Measurements from ENCODE around the gene TRAPPC4.
A peak's percentile ranks its signal among the peaks of the same experiment; 100 is the strongest.
"Not testable (repeated sequence)": the region's sequence is repeated elsewhere in the genome, so short reads cannot be mapped to it uniquely, and the experiment has no call there.

TRAPPC4 gene

GRCh38 chr11:119018074-119018938 is at the start of gene TRAPPC4, which contains the start of gene RPS25:
Gene TRAPPC4 (plus strand): TSS chr11:119018766. CDS start chr11:119018796, 30 bp downstream.
Gene RPS25 (minus strand): TSS chr11:119018343. CDS start chr11:119018284, 59 bp downstream.
- CTCF ChIA-PET = interaction anchor here (0.6 to 2.0 kb wide), 3 partner anchors 21 to 38 kb away, joined by 3 to 5 read pairs (median 3); partner anchors contain the start of gene CENATAC
- peaks cover 72% of the 10 kb centered on the region for H3K36me3 Mint-ChIP-seq
- peak within 1 kb of the TSS; percentile 100 for H3K27ac Mint-ChIP-seq
- H3K4me1 Mint-ChIP-seq = peaks cover 58% of the 10 kb centered on the region
- H3K9me3 Mint-ChIP-seq = no peaks in the 10 kb centered on the region
- peak; percentile 98 for DNase-seq
- no peaks in the 10 kb centered on the region for H3K27me3 Mint-ChIP-seq
- H3K4me3 Mint-ChIP-seq = peak within 1 kb of the TSS; percentile 97

- CTCF ChIA-PET, H3K27ac Mint-ChIP-seq, H3K4me3 Mint-ChIP-seq, H3K4me1 Mint-ChIP-seq, DNase-seq, H3K36me3 Mint-ChIP-seq, H3K9me3 Mint-ChIP-seq: not testable (repeated sequence)
- peaks cover 35% of the 10 kb centered on the region for H3K27me3 Mint-ChIP-seq
Observed at GRCh38 chr11:118969508-118969907, 49.1 kb upstream of the TRAPPC4 start.

GRCh38 chr11:118971646-118972045 is 46.9 kb upstream of the TRAPPC4 start, which contains the start of gene FOXR1:
Gene FOXR1 (plus strand): TSS chr11:118971761. CDS start chr11:118971932, 171 bp downstream.
- DNase-seq = no peak
- H3K4me3 Mint-ChIP-seq = no peak within 1 kb of the TSS
- H3K27me3 Mint-ChIP-seq = peaks cover 49% of the 10 kb centered on the region
- no peaks in the 10 kb centered on the region for H3K4me1 Mint-ChIP-seq
- no peak within 1 kb of the TSS for H3K27ac Mint-ChIP-seq
- H3K9me3 Mint-ChIP-seq = no peaks in the 10 kb centered on the region
- CTCF ChIA-PET = no interaction called here
- H3K36me3 Mint-ChIP-seq = no peaks in the 10 kb centered on the region

GRCh38 chr11:118973985-118974384 is 44.6 kb upstream of the TRAPPC4 start:
- no peaks in the 10 kb centered on the region for H3K9me3 Mint-ChIP-seq
- no peak for DNase-seq
- H3K4me1 Mint-ChIP-seq = no peaks in the 10 kb centered on the region
- H3K27me3 Mint-ChIP-seq = peaks cover 45% of the 10 kb centered on the region
- no peaks in the 10 kb centered on the region for H3K36me3 Mint-ChIP-seq
- no peak overlapping the region for H3K27ac Mint-ChIP-seq
- H3K4me3 Mint-ChIP-seq = no peak overlapping the region
- CTCF ChIA-PET = no interaction called here

- Mint-ChIP-seq H3K4me3 (no peak overlapping the region), H3K36me3 (no peaks in the 10 kb centered on the region), H3K9me3 (no peaks in the 10 kb centered on the region), H3K27ac (no peak overlapping the region), H3K27me3 (peaks cover 52% of the 10 kb centered on the region), H3K4me1 (no peaks in the 10 kb centered on the region)
- no peak for DNase-seq
- CTCF ChIA-PET = interaction anchor here (1.6 kb wide), 1 partner anchor 19 kb away, joined by 4 read pairs; no protein-coding TSS in a partner anchor
Observed at GRCh38 chr11:118975771-118976709, 42.5 kb upstream of the TRAPPC4 start.

GRCh38 chr11:118979434-118979833 is 39.1 kb upstream of the TRAPPC4 start:
- H3K9me3 Mint-ChIP-seq = no peaks in the 10 kb centered on the region
- H3K36me3 Mint-ChIP-seq = no peaks in the 10 kb centered on the region
- DNase-seq = no peak
- no peak overlapping the region for H3K4me3 Mint-ChIP-seq
- CTCF ChIA-PET = interaction anchor here (0.6 kb wide), 1 partner anchor 13 kb away, joined by 4 read pairs; no protein-coding TSS in a partner anchor
- H3K27ac Mint-ChIP-seq = no peak overlapping the region
- H3K4me1 Mint-ChIP-seq = no peaks in the 10 kb centered on the region
- H3K27me3 Mint-ChIP-seq = peaks cover 33% of the 10 kb centered on the region

- Mint-ChIP-seq H3K36me3 (no peaks in the 10 kb centered on the region), H3K4me3 (no peak overlapping the region), H3K9me3 (no peaks in the 10 kb centered on the region), H3K27ac (no peak overlapping the region), H3K27me3 (peaks cover 24% of the 10 kb centered on the region), H3K4me1 (no peaks in the 10 kb centered on the region)
- CTCF ChIA-PET = no interaction called here
- DNase-seq = no peak
Observed at GRCh38 chr11:118980191-118980881, 38.2 kb upstream of the TRAPPC4 start.

- peaks cover 13% of the 10 kb centered on the region for H3K27me3 Mint-ChIP-seq
- not testable (repeated sequence) for H3K9me3 Mint-ChIP-seq, H3K4me1 Mint-ChIP-seq, DNase-seq, H3K27ac Mint-ChIP-seq, H3K4me3 Mint-ChIP-seq, H3K36me3 Mint-ChIP-seq
- CTCF ChIA-PET = interaction anchor here (1.0 kb wide), 1 partner anchor 28 kb away, joined by 3 read pairs; no protein-coding TSS in a partner anchor
Observed at GRCh38 chr11:118984337-118984736, 34.2 kb upstream of the TRAPPC4 start.

GRCh38 chr11:118984825-118985224 is 33.7 kb upstream of the TRAPPC4 start:
- CTCF ChIA-PET = interaction anchor here (1.0 kb wide), 1 partner anchor 28 kb away, joined by 3 read pairs; no protein-coding TSS in a partner anchor

GRCh38 chr11:118988280-118988679 is 30.3 kb upstream of the TRAPPC4 start:
- Mint-ChIP-seq H3K27ac (no peak overlapping the region), H3K4me3 (no peak overlapping the region), H3K36me3 (peaks cover 5% of the 10 kb centered on the region), H3K27me3 (no peaks in the 10 kb centered on the region), H3K4me1 (no peaks in the 10 kb centered on the region), H3K9me3 (no peaks in the 10 kb centered on the region)
- DNase-seq = no peak
- CTCF ChIA-PET = no interaction called here

More at GRCh38 chr11:118984825-118985224, 33.7 kb upstream of the TRAPPC4 start:
- H3K36me3 Mint-ChIP-seq = no peaks in the 10 kb centered on the region
- DNase-seq = no peak
- H3K9me3 Mint-ChIP-seq = no peaks in the 10 kb centered on the region
- H3K4me3 Mint-ChIP-seq = no peak overlapping the region
- H3K4me1 Mint-ChIP-seq = no peaks in the 10 kb centered on the region
- H3K27ac Mint-ChIP-seq = no peak overlapping the region
- H3K27me3 Mint-ChIP-seq = peaks cover 8% of the 10 kb centered on the region

- peaks cover 11% of the 10 kb centered on the region for H3K36me3 Mint-ChIP-seq
- H3K4me3 Mint-ChIP-seq, DNase-seq: not testable (repeated sequence)
Observed at GRCh38 chr11:118991486-118992038, 27.0 kb upstream of the TRAPPC4 start.

GRCh38 chr11:118996926-118997626 is 21.5 kb upstream of the TRAPPC4 start:
- Mint-ChIP-seq H3K9me3 (no peaks in the 10 kb centered on the region), H3K27ac (peak overlapping the region; percentile 92), H3K36me3 (peaks cover 34% of the 10 kb centered on the region), H3K4me3 (peak overlapping the region; percentile 85), H3K27me3 (no peaks in the 10 kb centered on the region), H3K4me1 (peaks cover 43% of the 10 kb centered on the region)
- CTCF ChIA-PET = interaction anchor here (1.0 to 1.6 kb wide), 5 partner anchors 21 to 102 kb away, joined by 3 to 5 read pairs (median 4); partner anchors contain the start of genes RPS25, SLC37A4 and TRAPPC4
- DNase-seq = peak; percentile 56

More at GRCh38 chr11:118991486-118992038, 27.0 kb upstream of the TRAPPC4 start:
- H3K9me3 Mint-ChIP-seq, H3K27me3 Mint-ChIP-seq, H3K4me1 Mint-ChIP-seq, H3K27ac Mint-ChIP-seq, CTCF ChIA-PET: not testable (repeated sequence)

Measured in activated naive CD4-positive, alpha-beta T cell treated with anti-CD3 and anti-CD28 coated beads, Interleukin-2, amount 10 ng/mL, durations not matched to agents 7 days and 5 days (primary cell).